Activated CD8-positive, alpha-beta T cell treated with anti-CD3 and anti-CD28 coated beads for 36 hours (primary cell): Measurements from ENCODE around the gene EFCAB6. TPM values are rescaled to one million over a fixed set of nuclear protein-coding genes. Genes with fewer than 3 reads are reported as not detected.

Experiments
- ATAC-seq: fragments of 200-7000 bp; cut with Tn5 transposase; one replicate; pipeline ENCODE4 v1.10.0; 2021; ENCODE audit warnings: mild to moderate bottlenecking, moderate library complexity
- CTCF ChIA-PET: fragments of 350-600 bp; sonication (Branson Sonifier 250); formaldehyde crosslinking; loops from one replicate; lab custom pipeline; 2021; ENCODE audit warnings: antibody characterized with exemption; lab: Charles Lee
- POLR2A ChIA-PET: fragments of 350-600 bp; sonication (Branson Sonifier 250); formaldehyde crosslinking; loops from one replicate; lab custom pipeline; 2021; ENCODE audit warnings: antibody characterized with exemption; lab: Charles Lee
- DNase-seq: peaks from one replicate; pipeline ENCODE4 v3.0.0-alpha.2; 2020
- H3K27ac Mint-ChIP-seq: one replicate; pipeline ENCODE4 v1.8.0; 2021; ENCODE audit warnings: mild to moderate bottlenecking, mixed read lengths
- H3K27me3 Mint-ChIP-seq: one replicate; pipeline ENCODE4 v1.8.0; 2021; ENCODE audit warnings: mixed read lengths
- H3K36me3 Mint-ChIP-seq: one replicate; pipeline ENCODE4 v1.8.0; 2021; ENCODE audit warnings: low read depth, mixed read lengths
- H3K4me1 Mint-ChIP-seq: one replicate; pipeline ENCODE4 v1.8.0; 2021; ENCODE audit warnings: low read depth, mixed read lengths
- H3K4me3 Mint-ChIP-seq: one replicate; pipeline ENCODE4 v1.8.0; 2021; ENCODE audit warnings: mild to moderate bottlenecking, moderate library complexity, mixed read lengths
- H3K9me3 Mint-ChIP-seq: one replicate; pipeline ENCODE4 v1.8.0; 2021; ENCODE audit warnings: mixed read lengths
- intact Hi-C: fragments of 100-400 bp; cut with micrococcal nuclease; formaldehyde crosslinking; loops from one replicate; pipeline ENCODE4 v1.10.0; 2022
- total RNA-seq, 2 experiments: library from RNA; stranded (reverse); gene quantifications; one replicate each; pipeline ENCODE4 v1.2.3, GENCODE V29; 2021
- TF ChIP-seq, protein P1 (sequence below): fragments of 200-600 bp; IDR thresholded peaks from one replicate; pipeline ENCODE4 v1.8.0; 2022; ENCODE audit warnings: antibody characterized with exemption, mild to moderate bottlenecking

Gene EFCAB6
- total RNA-seq, 2 experiments from 2014 or later: 0.16 to 0.29 TPM

GRCh38 chr22:43485502-43486089 is 326.5 kb downstream of the EFCAB6 start:
- Mint-ChIP-seq H3K4me3 (no peak overlapping the region), H3K9me3 (no peaks in the 10 kb centered on the region), H3K27ac (no peak overlapping the region), H3K27me3 (no peaks in the 10 kb centered on the region), H3K4me1 (peaks cover 9% of the 10 kb centered on the region), H3K36me3 (no peaks in the 10 kb centered on the region)
- ChIA-PET CTCF (no interaction called here), POLR2A (no interaction called here)
- TF ChIP-seq, protein P1, sequence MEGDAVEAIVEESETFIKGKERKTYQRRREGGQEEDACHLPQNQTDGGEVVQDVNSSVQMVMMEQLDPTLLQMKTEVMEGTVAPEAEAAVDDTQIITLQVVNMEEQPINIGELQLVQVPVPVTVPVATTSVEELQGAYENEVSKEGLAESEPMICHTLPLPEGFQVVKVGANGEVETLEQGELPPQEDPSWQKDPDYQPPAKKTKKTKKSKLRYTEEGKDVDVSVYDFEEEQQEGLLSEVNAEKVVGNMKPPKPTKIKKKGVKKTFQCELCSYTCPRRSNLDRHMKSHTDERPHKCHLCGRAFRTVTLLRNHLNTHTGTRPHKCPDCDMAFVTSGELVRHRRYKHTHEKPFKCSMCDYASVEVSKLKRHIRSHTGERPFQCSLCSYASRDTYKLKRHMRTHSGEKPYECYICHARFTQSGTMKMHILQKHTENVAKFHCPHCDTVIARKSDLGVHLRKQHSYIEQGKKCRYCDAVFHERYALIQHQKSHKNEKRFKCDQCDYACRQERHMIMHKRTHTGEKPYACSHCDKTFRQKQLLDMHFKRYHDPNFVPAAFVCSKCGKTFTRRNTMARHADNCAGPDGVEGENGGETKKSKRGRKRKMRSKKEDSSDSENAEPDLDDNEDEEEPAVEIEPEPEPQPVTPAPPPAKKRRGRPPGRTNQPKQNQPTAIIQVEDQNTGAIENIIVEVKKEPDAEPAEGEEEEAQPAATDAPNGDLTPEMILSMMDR: no peak
- ATAC-seq: no peak
- DNase-seq: no peak
- intact Hi-C loops: no loop called here

DNA sequence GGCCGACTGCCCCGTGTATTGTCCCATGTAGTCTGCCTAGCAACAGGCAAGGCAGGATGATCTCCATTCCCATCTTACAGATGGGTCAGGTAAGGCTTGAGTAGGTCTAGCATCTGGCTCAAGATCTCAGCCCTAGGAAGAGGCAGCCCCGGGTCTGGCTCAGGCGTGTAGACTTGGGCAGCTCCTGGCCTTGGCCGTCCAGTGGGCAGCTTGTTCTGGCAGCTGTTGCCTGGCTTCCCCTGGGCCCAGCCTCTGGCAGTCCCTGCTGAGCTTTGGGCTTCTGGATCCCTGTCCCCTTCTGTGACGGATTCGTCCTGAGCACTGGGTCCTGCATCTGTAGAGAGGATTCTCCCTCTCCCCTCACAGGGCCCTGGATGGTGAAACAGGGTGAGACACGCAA is 327.9 kb downstream of the EFCAB6 start:
- no peaks in the 10 kb centered on the region for H3K36me3 Mint-ChIP-seq
- CTCF ChIA-PET: no interaction called here
- no peak overlapping the region for H3K27ac Mint-ChIP-seq
- peaks cover 14% of the 10 kb centered on the region for H3K4me1 Mint-ChIP-seq
- H3K9me3 Mint-ChIP-seq: no peaks in the 10 kb centered on the region
- TF ChIP-seq, protein P1: no peak
- no peak for ATAC-seq
- POLR2A ChIA-PET: no interaction called here
- no peaks in the 10 kb centered on the region for H3K27me3 Mint-ChIP-seq
- no peak overlapping the region for H3K4me3 Mint-ChIP-seq
- DNase-seq: no peak
- intact Hi-C loops: no loop called here

DNA sequence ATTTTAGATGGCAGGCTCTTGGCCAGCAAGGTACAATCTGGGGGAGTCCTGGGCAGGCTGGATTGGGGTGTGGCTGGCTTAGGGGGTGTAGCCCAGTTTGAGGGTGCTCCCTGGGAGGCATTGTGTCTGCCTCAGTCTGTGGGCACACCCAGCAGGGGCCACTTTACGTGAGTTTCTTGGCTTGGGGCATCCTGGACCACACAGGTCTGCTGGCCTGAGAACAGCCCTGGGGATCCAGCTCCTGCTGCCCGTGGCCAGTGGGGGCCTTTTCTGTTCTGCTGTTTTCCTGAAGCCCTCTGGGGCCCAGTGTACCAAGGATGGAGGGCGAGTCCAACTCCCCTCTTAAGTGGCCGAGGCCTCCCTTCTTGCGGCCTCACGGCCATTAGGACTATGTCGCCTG is 328.4 kb downstream of the EFCAB6 start:
- no peaks in the 10 kb centered on the region for H3K36me3 Mint-ChIP-seq
- POLR2A ChIA-PET: no interaction called here
- intact Hi-C loops: no loop called here
- H3K27ac Mint-ChIP-seq: no peak overlapping the region
- H3K4me3 Mint-ChIP-seq: no peak overlapping the region
- H3K4me1 Mint-ChIP-seq: peaks cover 14% of the 10 kb centered on the region
- H3K9me3 Mint-ChIP-seq: no peaks in the 10 kb centered on the region
- ATAC-seq (no peak), DNase-seq (no peak)
- CTCF ChIA-PET: no interaction called here
- H3K27me3 Mint-ChIP-seq: no peaks in the 10 kb centered on the region
- TF ChIP-seq, protein P1: no peak

DNA sequence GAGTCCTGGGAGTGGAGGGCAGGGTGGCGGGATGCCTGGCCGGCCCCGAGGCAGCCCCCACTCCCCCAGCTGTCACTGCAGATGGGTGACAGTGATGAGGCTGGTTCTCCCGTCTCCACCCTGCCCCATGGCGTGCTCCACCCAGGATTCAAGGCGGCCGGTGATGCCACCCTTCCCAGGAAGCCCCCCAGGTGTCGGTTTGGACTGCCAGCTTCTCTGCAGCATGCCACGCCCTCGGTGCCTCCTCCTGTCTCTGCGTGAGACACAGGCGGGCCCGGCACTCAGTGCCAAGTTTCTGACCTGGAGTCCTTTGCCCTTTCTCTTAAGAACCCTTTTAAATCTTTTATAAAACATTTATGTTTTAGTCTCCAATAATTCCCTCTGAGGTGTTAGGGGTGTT is 328.8 kb downstream of the EFCAB6 start:
- Mint-ChIP-seq H3K4me1 (peaks cover 14% of the 10 kb centered on the region), H3K36me3 (no peaks in the 10 kb centered on the region), H3K27ac (no peak overlapping the region), H3K4me3 (no peak overlapping the region), H3K9me3 (no peaks in the 10 kb centered on the region), H3K27me3 (no peaks in the 10 kb centered on the region)
- no peak for ATAC-seq
- intact Hi-C loops: no loop called here
- TF ChIP-seq, protein P1: no peak
- POLR2A ChIA-PET: no interaction called here
- CTCF ChIA-PET: interaction anchor here (2.1 kb wide), 1 partner anchor 95 kb away, joined by 16 read pairs; no protein-coding TSS in a partner anchor
- DNase-seq: no peak

DNA sequence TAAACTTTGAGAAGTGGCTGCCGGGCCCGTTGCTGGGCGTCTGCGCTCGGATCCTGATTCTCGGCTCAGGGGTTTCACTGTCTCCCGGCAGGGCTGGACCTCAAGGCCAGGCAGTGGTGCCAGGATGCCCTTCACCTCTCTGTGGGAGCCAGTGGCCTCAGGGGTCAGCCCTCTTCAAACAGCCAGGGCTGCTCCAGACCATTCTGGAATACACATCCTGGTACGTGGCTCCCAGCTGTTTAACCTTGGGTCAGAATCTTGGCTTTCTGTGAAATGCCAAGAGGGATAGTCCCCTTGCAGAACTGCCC is 329.8 kb downstream of the EFCAB6 start:
- ChIA-PET POLR2A (no interaction called here), CTCF (interaction anchor here (2.1 kb wide), 1 partner anchor 94 kb away, joined by 16 read pairs; no protein-coding TSS in a partner anchor)
- DNase-seq (no peak), ATAC-seq (no peak)
- intact Hi-C loops: no loop called here
- TF ChIP-seq, protein P1: no peak
- H3K4me3 Mint-ChIP-seq: no peak overlapping the region
- no peaks in the 10 kb centered on the region for H3K36me3 Mint-ChIP-seq
- H3K27me3 Mint-ChIP-seq: no peaks in the 10 kb centered on the region
- H3K27ac Mint-ChIP-seq: no peak overlapping the region
- H3K9me3 Mint-ChIP-seq: no peaks in the 10 kb centered on the region
- peaks cover 14% of the 10 kb centered on the region for H3K4me1 Mint-ChIP-seq
